ENCODE results near the gene DYNLRB1.

The DYNLRB1 gene

DNA sequence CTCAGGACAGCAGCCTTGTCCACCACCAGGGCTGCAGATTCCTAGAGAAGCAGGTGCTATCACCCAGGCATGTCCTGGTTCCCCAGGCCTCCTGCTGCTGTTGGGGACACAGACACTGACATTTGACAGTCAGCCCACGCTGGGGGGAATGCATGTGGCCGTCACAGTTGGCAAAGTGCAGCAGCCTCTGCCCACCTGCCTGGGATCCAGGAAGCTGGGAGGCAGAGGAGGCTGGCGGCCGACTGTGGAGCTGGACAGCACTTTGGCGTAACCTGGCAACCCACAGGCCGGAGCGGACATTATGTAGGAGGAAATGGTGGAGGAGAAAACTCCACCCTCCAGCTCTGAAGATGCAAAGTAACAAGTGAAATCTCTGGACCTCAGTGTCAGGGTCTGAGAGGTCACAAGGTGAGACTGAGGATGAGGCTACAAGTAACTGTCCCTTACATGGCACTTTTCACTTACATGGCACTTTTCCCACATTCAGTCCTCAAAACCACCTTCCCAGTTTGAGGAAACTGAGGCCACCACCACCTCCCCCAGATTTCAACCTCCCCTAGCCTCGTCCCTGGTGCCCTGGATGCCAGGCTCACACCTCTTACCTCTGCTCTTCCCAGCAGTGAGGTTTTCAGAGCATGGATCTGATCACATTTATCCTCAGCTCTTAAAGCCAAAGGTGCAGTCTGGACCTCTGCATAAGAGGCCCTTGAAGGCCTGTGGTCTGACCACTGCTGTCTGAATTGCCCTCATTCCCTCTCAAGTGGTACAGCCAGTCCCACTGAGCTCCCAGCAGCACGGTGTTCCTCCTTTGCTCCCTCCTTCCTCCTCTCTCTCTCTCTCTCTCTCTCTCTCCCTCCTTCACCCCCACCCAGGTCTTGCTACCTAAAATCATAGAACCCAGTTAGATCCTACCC lies 51.0 kb downstream of the DYNLRB1 start:
- H3K4me3 ChIP-seq (ENCODE audit: low read depth, low read length), result no peak overlapping the region
- TF ChIP-seq, protein P1, sequence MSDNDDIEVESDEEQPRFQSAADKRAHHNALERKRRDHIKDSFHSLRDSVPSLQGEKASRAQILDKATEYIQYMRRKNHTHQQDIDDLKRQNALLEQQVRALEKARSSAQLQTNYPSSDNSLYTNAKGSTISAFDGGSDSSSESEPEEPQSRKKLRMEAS (IDR thresholded peaks at IDR 0.05; ENCODE audit: low read depth, low read length), result no peak
- TF ChIP-seq MYC (IDR thresholded peaks at IDR 0.05; ENCODE audit: low read depth, low read length) (no peak), POLR2A (IDR thresholded peaks at IDR 0.05; ENCODE audit: extremely low read depth, insufficient read length) (no peak)
- TF ChIP-seq, protein P2, sequence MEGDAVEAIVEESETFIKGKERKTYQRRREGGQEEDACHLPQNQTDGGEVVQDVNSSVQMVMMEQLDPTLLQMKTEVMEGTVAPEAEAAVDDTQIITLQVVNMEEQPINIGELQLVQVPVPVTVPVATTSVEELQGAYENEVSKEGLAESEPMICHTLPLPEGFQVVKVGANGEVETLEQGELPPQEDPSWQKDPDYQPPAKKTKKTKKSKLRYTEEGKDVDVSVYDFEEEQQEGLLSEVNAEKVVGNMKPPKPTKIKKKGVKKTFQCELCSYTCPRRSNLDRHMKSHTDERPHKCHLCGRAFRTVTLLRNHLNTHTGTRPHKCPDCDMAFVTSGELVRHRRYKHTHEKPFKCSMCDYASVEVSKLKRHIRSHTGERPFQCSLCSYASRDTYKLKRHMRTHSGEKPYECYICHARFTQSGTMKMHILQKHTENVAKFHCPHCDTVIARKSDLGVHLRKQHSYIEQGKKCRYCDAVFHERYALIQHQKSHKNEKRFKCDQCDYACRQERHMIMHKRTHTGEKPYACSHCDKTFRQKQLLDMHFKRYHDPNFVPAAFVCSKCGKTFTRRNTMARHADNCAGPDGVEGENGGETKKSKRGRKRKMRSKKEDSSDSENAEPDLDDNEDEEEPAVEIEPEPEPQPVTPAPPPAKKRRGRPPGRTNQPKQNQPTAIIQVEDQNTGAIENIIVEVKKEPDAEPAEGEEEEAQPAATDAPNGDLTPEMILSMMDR (IDR thresholded peaks at IDR 0.05; ENCODE audit: low read depth, low read length), result no peak
- no peak for DNase-seq (ENCODE audit: low read depth)

DNA sequence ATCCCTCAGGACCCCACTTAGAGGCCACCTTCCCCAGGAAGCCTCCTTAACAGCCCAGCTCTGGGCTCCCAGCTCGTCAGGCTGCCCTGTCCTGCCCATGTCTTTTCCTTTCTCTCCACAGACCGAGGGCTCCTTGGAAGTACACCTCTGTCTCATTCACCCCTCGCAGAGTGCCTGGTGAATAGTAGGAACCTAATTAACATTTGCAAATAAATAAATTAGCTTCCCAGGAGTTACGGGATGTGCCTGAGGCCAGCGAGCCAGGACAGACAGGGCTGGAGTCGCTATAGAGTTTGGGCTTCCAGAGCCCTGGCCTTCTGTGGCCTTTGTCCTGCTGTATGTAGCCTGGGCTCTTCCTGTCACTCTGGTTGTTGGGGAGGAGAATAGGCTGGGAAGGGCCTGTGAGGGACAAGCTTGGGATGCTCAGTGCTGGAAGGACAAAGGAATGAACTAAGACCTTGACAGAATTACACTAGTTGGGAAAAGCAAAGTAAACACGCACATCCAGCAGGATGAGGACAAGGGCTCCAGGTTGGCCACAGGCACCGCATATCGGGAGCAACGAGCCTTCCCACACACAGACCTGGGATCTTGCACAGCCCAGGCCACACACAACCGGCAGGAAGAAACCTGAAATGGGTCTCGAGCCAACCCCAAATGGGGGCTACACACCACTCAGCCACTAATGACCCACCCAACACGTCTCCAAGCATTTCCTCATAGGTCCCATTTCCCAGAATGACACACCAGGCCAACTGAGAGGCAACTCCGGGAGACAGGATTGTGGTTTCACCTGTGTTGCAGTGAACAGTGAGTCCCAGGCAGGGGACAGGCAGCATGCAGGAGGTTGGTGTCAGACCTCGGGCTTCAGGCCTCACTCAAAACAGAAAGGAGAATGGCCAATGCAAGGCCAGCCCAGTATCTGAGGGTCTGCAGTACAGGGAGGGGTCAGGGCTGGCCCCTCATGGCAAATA lies 52.0 kb downstream of the DYNLRB1 start:
- TF ChIP-seq POLR2A (IDR thresholded peaks at IDR 0.05; ENCODE audit: extremely low read depth, insufficient read length) (no peak), MYC (IDR thresholded peaks at IDR 0.05; ENCODE audit: low read depth, low read length) (no peak)
- TF ChIP-seq, protein P1 (IDR thresholded peaks at IDR 0.05; ENCODE audit: low read depth, low read length), result no peak
- TF ChIP-seq, protein P2 (IDR thresholded peaks at IDR 0.05; ENCODE audit: low read depth, low read length), result no peak
- DNase-seq (ENCODE audit: low read depth), result no peak
- no peak overlapping the region for H3K4me3 ChIP-seq (ENCODE audit: low read depth, low read length)

DNA sequence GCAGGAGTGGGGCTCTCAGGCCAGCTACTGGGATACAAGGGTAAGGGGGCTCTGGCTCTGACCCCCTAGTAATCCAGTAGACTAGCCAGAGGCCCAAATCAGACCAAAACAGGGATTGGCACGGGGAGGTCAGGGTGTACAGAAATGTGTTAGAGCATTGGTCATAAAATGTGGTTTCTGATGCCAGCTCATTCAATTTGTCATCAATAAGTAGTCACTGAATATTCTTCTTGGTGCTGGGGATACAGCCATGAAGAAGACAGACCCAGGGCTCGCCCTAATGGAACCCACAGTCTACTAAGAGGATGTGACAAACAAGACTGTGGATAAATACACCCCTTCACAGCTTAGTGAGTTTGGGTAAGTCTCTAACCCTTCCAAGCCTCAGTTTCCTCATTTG lies 53.4 kb downstream of the DYNLRB1 start:
- TF ChIP-seq, protein P2 (IDR thresholded peaks at IDR 0.05; ENCODE audit: low read depth, low read length), result no peak
- TF ChIP-seq POLR2A (IDR thresholded peaks at IDR 0.05; ENCODE audit: extremely low read depth, insufficient read length) (no peak), MYC (IDR thresholded peaks at IDR 0.05; ENCODE audit: low read depth, low read length) (no peak)
- TF ChIP-seq, protein P1 (IDR thresholded peaks at IDR 0.05; ENCODE audit: low read depth, low read length), result no peak
- no peak for DNase-seq (ENCODE audit: low read depth)
- H3K4me3 ChIP-seq (ENCODE audit: low read depth, low read length), result no peak overlapping the region

DNA sequence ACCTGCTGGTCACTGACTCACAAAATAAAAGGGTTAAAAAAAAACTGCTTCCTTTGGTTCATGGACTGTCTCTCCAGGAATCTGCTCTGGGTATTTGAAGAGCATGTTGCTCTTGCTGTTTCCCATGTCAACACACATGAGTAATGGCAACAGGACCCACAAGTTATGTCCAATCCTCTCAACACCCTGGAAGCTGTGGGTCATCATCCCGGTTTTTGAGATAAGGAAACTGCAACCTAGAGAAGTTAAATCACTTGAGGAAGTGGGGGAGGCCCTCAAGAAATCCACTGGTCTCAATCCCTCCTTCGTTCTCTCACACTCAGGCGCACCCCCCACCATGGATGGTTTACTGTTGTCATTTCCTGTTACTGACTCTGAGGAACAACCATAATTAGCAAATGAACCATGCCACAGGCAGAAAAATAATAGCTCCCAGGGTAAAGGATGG lies 54.7 kb downstream of the DYNLRB1 start:
- TF ChIP-seq, protein P1 (IDR thresholded peaks at IDR 0.05; ENCODE audit: low read depth, low read length), result peak; percentile 5; the same call in 1 of the 2 replicates
- TF ChIP-seq MYC (IDR thresholded peaks at IDR 0.05; ENCODE audit: low read depth, low read length) (no peak), POLR2A (IDR thresholded peaks at IDR 0.05; ENCODE audit: extremely low read depth, insufficient read length) (no peak)
- TF ChIP-seq, protein P2 (IDR thresholded peaks at IDR 0.05; ENCODE audit: low read depth, low read length), result no peak
- DNase-seq (ENCODE audit: low read depth), result peak; percentile 83
- no peak overlapping the region for H3K4me3 ChIP-seq (ENCODE audit: low read depth, low read length)

DNA sequence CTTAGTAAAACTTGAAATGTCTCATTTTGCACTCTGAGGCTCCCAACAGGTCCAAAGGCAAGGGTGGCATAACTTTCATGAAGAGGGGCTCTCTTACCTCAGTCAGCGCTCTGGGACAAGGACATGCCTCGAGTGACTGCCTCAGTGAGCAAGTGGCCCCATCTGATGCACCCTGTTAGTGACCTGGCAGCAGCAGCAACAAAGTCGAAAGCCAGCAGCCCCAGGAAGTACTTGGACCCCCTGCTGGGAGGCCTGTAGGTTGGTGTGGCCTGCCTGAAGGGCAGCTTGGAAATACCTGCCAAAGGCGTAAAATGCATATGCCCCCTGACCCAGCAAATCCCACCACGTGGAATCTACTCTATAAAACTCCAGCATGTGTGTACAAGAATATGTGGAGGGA lies 55.5 kb downstream of the DYNLRB1 start:
- TF ChIP-seq POLR2A (IDR thresholded peaks at IDR 0.05; ENCODE audit: extremely low read depth, insufficient read length) (no peak), MYC (IDR thresholded peaks at IDR 0.05; ENCODE audit: low read depth, low read length) (no peak)
- TF ChIP-seq, protein P2 (IDR thresholded peaks at IDR 0.05; ENCODE audit: low read depth, low read length), result no peak
- TF ChIP-seq, protein P1 (IDR thresholded peaks at IDR 0.05; ENCODE audit: low read depth, low read length), result no peak
- H3K4me3 ChIP-seq (ENCODE audit: low read depth, low read length), result no peak overlapping the region
- DNase-seq (ENCODE audit: low read depth), result peak; percentile 39

Measured in NB4 (cell line).